NCI-H187 (cell line): ENCODE data around the gene SASS6.
A peak's percentile ranks its signal among the peaks of the same experiment; 100 is the strongest.

Experiments used
- DNase-seq, 2 experiments: peaks; one replicate each; lab custom pipeline; 2025; lab: John Stamatoyannopoulos, UW

SASS6 gene

DNA sequence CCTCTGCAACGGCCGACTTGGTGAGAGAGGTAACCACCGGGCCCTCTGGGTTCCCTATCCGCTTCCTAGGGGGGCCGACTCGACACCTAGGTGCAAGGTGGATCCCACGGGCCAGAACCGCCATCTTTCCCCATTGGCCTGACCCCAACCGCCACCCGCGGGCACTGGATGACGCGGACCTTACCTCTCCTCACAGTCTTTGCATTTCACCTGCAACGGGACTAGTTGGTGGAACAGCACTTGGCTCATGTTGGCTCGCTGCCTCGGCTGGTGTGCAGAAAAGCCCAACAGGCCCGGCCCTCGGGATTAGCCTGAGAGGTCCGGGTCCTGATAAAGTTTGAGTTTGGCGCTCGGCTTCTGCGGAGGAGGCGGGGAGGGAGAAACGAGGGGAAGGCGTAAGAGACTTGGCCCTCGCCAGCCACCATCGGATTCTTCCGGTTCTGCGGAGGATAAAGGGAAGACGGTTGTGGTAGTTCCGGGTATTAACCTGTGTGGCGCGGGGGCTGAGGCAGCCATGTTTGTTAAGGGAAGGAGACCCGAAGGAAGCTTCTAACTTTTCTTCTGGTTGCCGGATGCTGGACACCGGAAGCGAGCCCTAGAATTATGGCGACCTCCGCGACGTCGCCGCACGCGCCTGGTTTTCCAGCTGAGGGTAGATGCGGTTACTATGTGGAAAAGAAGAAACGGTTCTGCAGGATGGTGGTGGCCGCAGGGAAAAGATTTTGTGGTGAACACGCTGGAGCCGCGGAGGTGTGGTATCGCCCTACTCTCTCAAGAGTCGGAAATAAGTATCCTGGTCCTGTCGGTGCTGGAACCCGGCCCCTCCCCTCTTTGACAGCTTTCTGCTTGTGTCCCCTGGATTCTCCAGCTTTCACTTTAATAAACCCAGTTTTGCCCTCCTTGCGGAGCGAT, at the start of gene SASS6, which contains the start of gene TRMT13:
Gene SASS6, minus strand, starts transcription at position 365 of the 912 bp plus-strand sequence. Its CDS starts 116 bp downstream, at position 249.
Gene TRMT13, plus strand, starts transcription at position 598 of the 912 bp plus-strand sequence. Its CDS starts 6 bp downstream, at position 604.
- peak; percentile 87 to 95 for DNase-seq

GRCh38 chr1:100178091-100178490, 45.4 kb upstream of the SASS6 start, which contains the start of gene LRRC39:
TSS of gene LRRC39 (minus strand) at chr1:100178256. CDS start at chr1:100168516, 9,740 bp downstream.
- DNase-seq = no peak

- DNase-seq = no peak
These were observed 44.7 kb upstream of the SASS6 start for GRCh38 chr1:100177295-100178041.

DNA sequence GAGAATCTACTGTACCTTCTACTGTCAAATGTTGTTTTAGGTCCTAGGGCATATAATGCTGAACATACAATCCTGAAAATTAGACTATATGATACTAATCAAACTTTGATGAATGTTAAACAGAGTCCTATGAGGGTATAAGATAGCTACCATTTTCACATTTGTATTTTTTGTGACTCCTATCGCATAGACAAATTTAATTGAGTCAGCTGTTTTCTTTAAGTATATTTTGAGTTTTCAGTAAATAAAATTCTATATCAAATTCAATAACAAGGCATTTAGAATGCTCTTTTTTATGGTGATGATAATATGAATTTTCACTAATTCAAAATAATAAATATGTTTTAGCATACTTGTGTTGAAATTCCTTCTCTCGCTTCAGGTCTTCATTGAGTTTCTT, 35.3 kb upstream of the SASS6 start:
- DNase-seq = no peak

DNA sequence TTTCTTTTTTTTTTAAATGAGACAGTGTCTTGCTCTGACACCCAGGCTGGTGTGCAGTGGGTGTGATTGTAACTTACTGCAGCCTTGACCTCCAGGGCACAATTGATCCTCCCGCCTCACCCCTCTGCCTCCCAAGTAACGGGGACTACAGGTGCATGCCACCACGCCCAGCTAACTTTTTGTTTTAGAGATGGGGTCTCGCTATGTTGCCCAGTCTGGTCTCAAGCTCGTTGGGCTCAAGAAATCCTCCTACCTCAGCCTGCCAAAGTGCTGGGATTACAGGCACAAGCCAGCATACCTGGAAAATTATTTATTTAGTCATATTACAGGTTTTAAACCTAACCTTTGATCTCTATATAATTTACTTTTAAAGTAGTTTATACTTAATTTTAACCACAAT, 32.0 kb upstream of the SASS6 start:
- no peak for DNase-seq

GRCh38 chr1:100164216-100164615, 31.5 kb upstream of the SASS6 start:
- DNase-seq = no peak

DNA sequence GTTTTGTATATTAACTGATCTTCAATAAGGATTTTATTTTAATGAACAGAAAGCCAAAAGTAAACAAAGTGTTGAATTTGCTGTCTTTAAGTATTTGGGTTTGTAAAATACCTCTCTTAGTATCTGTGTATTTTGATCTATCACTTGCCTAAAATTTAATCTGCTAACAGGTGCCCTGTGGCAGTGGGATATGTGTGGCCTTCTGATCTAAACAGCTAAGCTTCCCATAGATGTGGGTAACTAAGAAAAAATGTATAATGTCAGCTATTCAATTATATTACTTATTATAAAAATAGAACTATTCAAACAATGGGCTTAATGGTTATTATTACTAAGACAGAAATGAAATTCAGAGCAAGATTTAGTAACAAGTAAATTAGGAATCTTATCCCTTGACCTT, 30.2 kb upstream of the SASS6 start:
- DNase-seq = no peak

GRCh38 chr1:100152271-100152670, 19.5 kb upstream of the SASS6 start:
- no peak for DNase-seq

DNA sequence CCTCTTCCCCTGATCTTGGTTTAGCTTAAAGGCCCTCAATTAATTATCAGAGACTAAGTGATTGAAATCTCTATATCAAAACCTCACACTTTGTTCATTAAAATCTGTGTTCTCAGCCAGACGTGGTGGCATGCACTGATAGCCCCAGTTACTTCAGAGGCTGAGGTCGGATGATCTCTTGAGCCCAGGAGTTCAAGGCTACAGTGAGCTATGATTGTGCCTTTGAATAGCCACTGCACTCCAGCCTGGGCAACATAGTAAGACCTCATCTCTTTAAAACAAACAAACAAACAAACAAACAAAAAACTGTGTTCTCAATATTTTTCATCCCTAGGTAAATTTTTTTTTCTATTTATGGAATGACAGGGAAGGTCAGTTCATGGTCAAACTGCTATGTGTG, 18.9 kb upstream of the SASS6 start:
- DNase-seq = no peak

DNA sequence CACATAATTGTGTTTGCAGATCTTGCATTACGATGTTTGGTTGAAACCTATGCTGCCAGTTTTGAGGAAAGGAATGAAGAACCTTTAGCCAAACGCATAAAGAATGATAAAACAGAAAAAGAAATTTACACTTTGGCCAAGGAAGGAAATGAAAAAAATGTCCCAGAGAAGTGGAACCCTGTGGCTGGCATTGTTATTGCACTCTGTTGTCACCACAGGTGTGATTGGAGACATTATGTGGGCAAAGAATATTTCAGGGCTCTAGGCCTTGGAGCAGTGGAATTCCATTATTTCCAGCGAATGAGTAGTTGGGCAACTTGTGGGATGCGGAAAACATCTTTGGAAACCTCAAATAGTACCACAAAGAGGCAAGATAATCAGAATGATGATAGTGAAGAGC, 15.1 kb upstream of the SASS6 start:
- no peak for DNase-seq

DNA sequence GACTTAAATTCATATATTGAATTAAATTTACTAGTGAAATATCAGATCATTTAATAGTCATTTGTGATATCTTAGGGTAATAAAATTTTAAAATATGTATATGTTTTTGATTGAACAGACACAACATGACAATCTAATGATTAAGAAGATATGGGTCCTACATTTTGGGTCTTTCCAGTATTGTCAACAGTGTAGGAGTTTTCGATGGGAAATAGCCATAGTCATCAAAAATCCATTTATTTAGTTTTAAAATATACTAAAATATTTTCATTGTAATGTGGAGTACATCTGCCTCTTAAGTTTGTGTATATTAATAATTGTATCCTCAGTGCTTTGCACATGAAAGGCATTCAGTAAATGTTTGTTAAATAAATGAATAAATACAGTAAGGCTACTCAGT, 14.2 kb upstream of the SASS6 start:
- no peak for DNase-seq

DNA sequence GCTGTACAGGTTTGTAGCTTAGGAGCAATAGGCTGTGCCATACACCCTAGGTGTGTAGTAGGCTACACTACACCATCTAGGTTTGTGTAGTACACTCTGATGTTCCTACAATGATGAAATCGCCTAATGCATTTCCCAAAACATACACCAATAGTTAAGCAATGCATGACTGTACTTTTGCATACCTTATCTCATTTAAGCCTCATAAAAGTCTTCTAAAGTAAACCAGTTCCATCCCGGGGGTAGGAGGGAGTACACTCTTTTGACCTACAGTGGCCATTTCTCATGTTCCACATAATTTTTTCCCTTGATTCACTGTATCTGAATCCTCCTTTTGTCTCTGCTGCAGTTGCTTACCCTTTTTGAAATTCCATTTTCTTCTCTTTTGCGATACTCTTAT, 12.4 kb upstream of the SASS6 start:
- no peak for DNase-seq

DNA sequence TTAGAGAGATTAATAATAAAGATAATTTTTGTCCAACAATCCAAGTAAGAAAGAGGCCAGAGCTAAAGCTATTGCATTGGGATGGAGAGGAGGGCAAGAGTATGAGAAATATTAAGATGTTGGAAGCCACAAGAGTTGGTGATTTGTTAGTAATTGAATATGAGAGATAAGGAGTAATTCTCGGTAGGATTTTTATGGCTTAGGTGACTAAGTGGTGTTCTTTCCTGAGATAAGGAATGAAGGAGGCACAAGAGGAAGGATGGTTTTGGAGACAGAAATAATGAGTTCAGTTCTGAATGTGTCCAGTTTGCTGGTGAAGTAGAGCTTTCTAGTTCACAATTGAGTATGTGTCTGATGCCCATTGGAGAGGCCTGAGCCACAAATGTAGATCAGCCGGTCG, 9.6 kb upstream of the SASS6 start:
- no peak for DNase-seq

GRCh38 chr1:100141192-100141591, 8.5 kb upstream of the SASS6 start:
- DNase-seq = no peak

DNA sequence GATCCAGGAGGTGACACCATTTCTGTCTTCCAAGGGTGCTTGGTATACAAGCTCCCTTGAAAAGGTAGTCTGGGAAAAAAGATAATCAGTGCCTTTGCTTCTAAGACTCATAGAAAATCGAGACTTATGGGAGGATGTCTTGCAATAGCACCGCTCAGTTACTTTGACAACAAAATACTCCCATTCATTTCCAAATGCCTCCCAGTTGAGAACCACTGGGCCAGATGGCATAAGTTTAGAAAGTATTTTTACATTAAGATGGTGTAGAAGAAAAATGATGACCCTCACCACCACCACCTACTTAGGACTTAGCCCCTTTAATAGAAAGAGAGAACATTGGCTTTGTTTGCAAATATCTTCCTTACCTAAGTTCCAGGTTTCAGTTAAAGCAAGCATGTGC, 4.9 kb upstream of the SASS6 start:
- no peak for DNase-seq

- no peak for DNase-seq
These were observed 2.1 kb upstream of the SASS6 start for GRCh38 chr1:100134872-100135271.

DNA sequence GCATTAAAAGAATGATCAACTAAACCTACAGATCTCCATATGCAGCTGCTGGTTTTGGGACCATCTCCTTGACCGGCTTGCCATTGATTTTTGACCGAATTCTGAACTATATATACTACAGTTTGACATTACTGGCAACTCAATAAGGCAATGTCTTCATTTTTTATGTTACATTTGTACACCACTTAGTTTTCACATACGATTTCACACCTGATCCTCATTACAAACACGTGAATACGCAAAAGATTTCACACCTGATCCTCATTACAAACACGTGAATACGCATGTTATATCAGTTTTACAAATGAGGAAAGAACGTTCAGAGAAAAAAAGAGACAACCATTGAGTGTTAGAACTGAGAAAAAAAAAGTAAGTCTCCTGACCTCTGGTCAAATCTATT, 1.1 kb downstream of the SASS6 start:
- no peak for DNase-seq

GRCh38 chr1:100130552-100131077, 2.1 kb downstream of the SASS6 start:
- no peak for DNase-seq

DNA sequence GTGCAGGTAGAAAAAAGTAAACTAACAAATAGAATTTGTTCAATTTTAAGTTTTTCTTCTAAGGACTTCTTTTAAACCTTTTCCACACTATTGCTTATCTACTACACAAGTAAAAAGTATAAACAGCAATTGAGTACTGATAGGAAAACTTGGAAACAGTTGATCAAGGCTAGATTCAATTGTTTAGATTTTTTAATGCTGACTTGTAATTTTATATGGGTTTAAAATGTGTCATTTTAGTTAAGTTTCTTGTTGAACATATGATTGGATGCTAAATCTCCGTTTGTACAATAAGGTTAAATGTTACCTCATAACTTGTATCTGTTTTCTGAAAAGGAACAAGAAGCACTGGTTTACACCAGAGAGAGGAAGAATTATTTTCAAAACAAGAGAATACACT, 5.5 kb downstream of the SASS6 start:
- DNase-seq = no peak

DNA sequence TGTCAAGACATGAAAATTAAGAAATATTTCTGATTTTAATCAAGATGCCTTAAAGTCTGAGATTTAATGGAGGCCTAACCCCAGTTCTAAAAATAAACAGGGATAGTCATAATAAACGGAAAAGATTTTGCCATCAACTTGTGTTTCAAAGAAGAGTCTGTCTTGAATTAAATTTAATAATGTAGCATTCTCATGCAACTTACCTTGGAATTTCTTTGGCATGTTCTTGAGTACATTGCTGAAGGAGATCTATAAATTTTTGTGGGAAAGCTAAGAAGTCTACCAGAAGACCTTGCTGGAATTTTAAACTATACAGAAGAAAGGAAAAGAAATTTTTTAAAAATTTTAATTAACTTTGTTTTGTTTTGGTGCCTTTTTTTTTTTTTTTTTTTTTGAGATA, 10.6 kb downstream of the SASS6 start:
- no peak for DNase-seq

GRCh38 chr1:100115524-100115923, 17.2 kb downstream of the SASS6 start:
- DNase-seq = no peak

GRCh38 chr1:100109554-100110066, 23.1 kb downstream of the SASS6 start:
- no peak for DNase-seq
